SKM-1 (cell line): Measurements from ENCODE around the gene CCNG2.

ENCODE experiments used
- DNase-seq: peaks from one replicate; lab custom pipeline; 2025; ENCODE audit not compliant: unreplicated experiment; lab: John Stamatoyannopoulos, UW

Gene CCNG2

GRCh38 chr4:77146186-77147078 is 10.6 kb upstream of the CCNG2 start:
- no peak for DNase-seq

GRCh38 chr4:77147079-77147782 is 9.8 kb upstream of the CCNG2 start:
- no peak for DNase-seq

GRCh38 chr4:77148078-77148477 is 8.9 kb upstream of the CCNG2 start:
- no peak for DNase-seq

GRCh38 chr4:77149789-77150188 is 7.2 kb upstream of the CCNG2 start:
- no peak for DNase-seq

- no peak for DNase-seq
These were observed 5.8 kb upstream of the CCNG2 start for GRCh38 chr4:77151241-77151640.

GRCh38 chr4:77152421-77152820 is 4.6 kb upstream of the CCNG2 start:
- no peak for DNase-seq

- peak; percentile 18 for DNase-seq
These were observed 4.0 kb upstream of the CCNG2 start for GRCh38 chr4:77153006-77153405.

GRCh38 chr4:77154065-77154464 is 2.9 kb upstream of the CCNG2 start:
- no peak for DNase-seq

GRCh38 chr4:77154761-77155499 is 2.1 kb upstream of the CCNG2 start:
- DNase-seq: no peak

- no peak for DNase-seq
These were observed 1.2 kb upstream of the CCNG2 start for GRCh38 chr4:77155631-77156452.

GRCh38 chr4:77156533-77156911 is 485 bp upstream of the CCNG2 start:
- peak; percentile 97 for DNase-seq

GRCh38 chr4:77157859-77158486 is 966 bp downstream of the CCNG2 start:
- peak; percentile 60 for DNase-seq

GRCh38 chr4:77158487-77158861 is 1.5 kb downstream of the CCNG2 start:
- DNase-seq: no peak

- DNase-seq: no peak
These were observed 2.8 kb downstream of the CCNG2 start for GRCh38 chr4:77159806-77160205.

GRCh38 chr4:77163641-77164040 is 6.6 kb downstream of the CCNG2 start:
- DNase-seq: no peak

GRCh38 chr4:77167173-77167572 is 10.2 kb downstream of the CCNG2 start:
- no peak for DNase-seq

GRCh38 chr4:77167866-77168265 is 10.9 kb downstream of the CCNG2 start:
- DNase-seq: no peak

- DNase-seq: no peak
These were observed 12.5 kb downstream of the CCNG2 start for GRCh38 chr4:77169481-77169880.

GRCh38 chr4:77170926-77171325 is 13.9 kb downstream of the CCNG2 start:
- DNase-seq: no peak

GRCh38 chr4:77172336-77172735 is 15.3 kb downstream of the CCNG2 start:
- no peak for DNase-seq
